Retinal pigment epithelial cell (primary cell): ENCODE results near the gene LAMB1.

Experiments
- DNase-seq: peaks from one replicate; pipeline ENCODE4 v3.0.0-alpha.2; 2010; ENCODE audit warnings: low read depth
- H3K4me3 ChIP-seq: 2 replicates; pipeline ENCODE4 v1.5.1; 2011; ENCODE audit warnings: mild to moderate bottlenecking, low read length, control low read depth, moderate library complexity
- CTCF ChIP-seq: conservative IDR thresholded peaks from 2 replicates; pipeline ENCODE4 v1.5.1; 2011; ENCODE audit warnings: low read depth, low read length, control low read depth, inconsistent platforms

LAMB1 gene

DNA sequence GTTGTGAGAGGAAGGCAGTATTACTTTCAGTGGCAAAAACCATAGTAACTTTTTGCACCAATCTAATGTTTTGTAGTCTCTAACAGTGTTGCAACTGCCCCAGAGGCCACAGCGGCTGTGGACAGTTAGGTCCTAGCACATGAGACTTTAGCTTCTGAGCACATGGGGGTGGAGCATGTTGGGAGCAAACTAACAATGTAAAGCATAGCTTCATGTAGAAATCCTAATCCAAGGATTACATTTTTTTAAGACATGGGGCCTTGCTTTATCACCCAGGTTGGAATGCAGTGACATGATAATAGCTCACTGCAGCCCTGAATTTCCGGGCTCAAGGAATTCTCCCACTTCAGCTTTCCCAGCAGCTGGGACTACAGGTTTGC lies 49.0 kb downstream of the LAMB1 start:
- TF ChIP-seq CTCF, result no peak
- DNase-seq, result no peak
- H3K4me3 ChIP-seq, result no peak overlapping the region

DNA sequence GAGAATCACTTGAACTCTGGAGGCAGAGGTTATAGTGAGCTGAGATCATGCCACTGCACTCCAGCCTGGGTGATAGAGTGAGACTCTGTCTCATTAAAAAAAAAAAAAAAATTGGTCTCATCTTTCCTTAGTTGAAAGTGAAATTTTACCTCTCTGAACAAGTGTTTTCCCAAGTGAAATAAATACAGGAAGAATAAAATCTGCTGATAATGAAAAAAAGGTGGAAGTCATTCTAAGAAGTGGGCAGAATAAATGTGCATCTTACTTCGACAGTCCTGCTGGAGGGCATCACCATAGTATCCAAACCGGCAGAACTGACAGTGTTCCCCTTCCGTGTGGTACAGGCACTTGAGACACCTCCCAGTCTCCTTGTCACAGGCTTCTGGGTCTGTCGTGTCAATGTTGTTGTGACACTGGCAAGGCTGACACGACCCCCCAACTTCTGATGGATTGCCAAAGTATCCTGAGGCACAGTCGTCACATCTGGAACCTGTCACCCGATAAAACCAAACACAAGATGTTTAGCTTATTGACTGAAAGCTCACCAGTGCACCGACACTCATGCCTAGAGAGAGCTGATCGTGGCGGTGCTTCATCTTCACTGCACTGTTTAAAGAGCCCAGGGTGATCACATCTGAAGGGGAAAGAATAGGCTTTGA lies 49.6 kb downstream of the LAMB1 start:
- TF ChIP-seq CTCF, result no peak
- H3K4me3 ChIP-seq, result no peak overlapping the region
- DNase-seq, result no peak

GRCh38 chr7:107951896-107952295 lies 51.1 kb downstream of the LAMB1 start:
- TF ChIP-seq CTCF, result no peak
- DNase-seq, result no peak

DNA sequence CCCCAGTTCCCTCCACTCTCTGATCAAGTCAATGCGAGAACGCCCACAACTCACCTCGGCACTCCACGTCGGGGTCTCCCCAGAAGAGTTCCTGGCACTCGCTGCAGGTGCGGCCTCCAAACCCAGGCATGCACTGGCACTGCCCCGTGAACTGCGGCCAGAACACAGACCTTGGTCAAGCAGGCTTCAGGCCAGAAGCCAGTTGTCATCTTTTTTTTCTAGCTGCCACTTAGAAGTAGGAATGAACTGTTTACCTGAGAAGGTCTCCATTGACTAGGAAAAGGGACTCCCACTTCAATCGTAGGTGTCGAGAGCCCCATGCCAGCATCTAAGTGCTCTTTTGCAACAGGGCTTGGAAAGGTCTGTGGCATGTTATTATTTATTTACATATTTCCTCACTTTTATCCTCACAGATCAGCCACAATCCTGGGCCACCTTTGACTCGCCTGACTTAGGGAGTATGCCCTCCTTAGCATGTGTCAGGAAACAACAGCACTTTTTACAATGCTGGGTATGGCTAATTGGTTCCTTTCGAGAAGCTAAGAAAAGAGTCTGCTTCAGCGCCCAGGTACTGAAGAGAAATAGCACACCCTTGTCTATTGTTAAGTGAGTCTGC lies 51.7 kb downstream of the LAMB1 start:
- H3K4me3 ChIP-seq, result no peak overlapping the region
- no peak for DNase-seq
- TF ChIP-seq CTCF, result no peak

More at GRCh38 chr7:107951896-107952295, 51.1 kb downstream of the LAMB1 start:
- no peak overlapping the region for H3K4me3 ChIP-seq

GRCh38 chr7:107949443-107949935 lies 53.5 kb downstream of the LAMB1 start:
- H3K4me3 ChIP-seq, result no peak overlapping the region
- DNase-seq, result no peak
- no peak for TF ChIP-seq CTCF

DNA sequence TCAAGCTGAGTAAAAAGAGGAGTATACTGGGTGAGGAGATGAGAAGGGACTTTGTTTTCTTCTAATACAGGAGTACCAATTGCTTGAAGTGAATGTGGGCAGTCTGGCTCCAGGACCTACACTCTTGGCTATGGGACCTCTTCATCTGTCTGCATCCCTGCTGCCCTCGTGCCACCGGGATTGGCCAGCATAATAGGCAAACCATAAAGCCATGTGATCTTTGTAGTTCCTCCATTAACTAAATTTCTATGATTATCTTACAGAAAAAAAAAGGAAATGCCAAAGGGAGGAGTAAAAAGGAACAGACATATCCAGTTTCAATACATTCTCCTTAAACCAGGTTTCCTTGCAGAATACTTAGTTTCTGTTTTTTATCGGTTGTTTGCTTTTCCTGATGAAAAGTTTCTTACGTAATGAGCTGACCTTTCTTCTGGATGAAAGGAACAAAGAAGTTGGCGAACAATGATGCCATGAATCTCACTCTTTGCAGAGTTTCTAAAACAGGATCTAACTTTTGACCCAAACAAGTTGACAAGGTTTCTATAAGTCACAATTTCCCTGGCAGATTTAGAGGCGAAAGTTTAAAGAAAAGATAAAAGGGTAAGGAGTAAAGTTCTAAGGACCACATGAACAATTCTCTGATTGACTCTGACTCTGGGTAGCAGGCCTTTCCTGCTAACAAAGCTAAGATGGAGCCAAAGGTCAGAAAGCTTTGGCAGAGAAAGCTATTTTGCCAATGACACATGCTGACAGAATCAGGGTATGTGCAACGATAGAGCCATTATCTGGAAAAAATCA lies 54.1 kb downstream of the LAMB1 start:
- no peak for TF ChIP-seq CTCF
- DNase-seq, result peak; percentile 86
- H3K4me3 ChIP-seq, result no peak overlapping the region
